HepG2 (cell line): ENCODE results near the gene ANKRD39. TPM values are rescaled to one million over a fixed set of nuclear protein-coding genes. Genes with fewer than 3 reads are reported as not detected.

ENCODE experiments used
- ATAC-seq: fragments of 200-7000 bp; cut with Tn5 transposase; 3 replicates; pipeline ENCODE4 v1.9.1; 2020; ENCODE audit warnings: mild to moderate bottlenecking, moderate library complexity
- BruUV-seq: library from RNA; stranded (reverse); fragments of 400-500 nt; replicated peaks from 2 replicates; lab custom pipeline; 2021; lab: Mats Ljungman, UMichigan
- CTCF ChIA-PET: fragments of 300-600 bp; formaldehyde crosslinking; extraction: SDS; loops from one replicate; lab custom pipeline; 2021; ENCODE audit warnings: low total read pairs, inconsistent platforms, low intra/inter-chr PET ratio; lab: Yijun Ruan, JAX
- POLR2A ChIA-PET: fragments of 350-600 bp; sonication (Branson Sonifier 250); formaldehyde crosslinking; loops from one replicate; lab custom pipeline; 2020; ENCODE audit warnings: antibody characterized with exemption, inconsistent platforms; lab: Yijun Ruan, JAX
- DNase-seq: peaks from one replicate; pipeline ENCODE4 v3.0.0-alpha.2; 2015; ENCODE audit warnings: low spot score
- FAIRE-seq: peaks from 3 replicates; lab custom pipeline; 2011; peaks lifted over from hg19 to GRCh38; lab: Jason Lieb, UNC
- H2AFZ ChIP-seq: one replicate; pipeline ENCODE4 v1.6.1; 2011; ENCODE audit warnings: low read length, inconsistent platforms
- H3K27ac ChIP-seq: fragments of 300-600 bp; 3 replicates; pipeline ENCODE4 v1.8.0; 2011; ENCODE audit warnings: mixed run types, mild to moderate bottlenecking, mixed read lengths, low read length, inconsistent platforms; ENCODE audit not compliant: insufficient read depth; ENCODE audit errors: extremely low read length
- H3K27me3 ChIP-seq, 2 experiments: fragments of 200-600 bp in 1 of 2; 2 replicates in 1 of 2; 3 replicates in 1 of 2; pipeline versions ENCODE4 v1.6.0 to v1.8.0; 2011; ENCODE audit warnings: low read length in 2 of 2, mild to moderate bottlenecking in 2 of 2, moderate library complexity in 2 of 2, inconsistent platforms in 1 of 2; ENCODE audit not compliant: insufficient read depth in 2 of 2, control insufficient read depth in 1 of 2
- H3K36me3 ChIP-seq, 2 experiments: fragments of 200-600 bp in 1 of 2; replicated peaks in 1 of 2; 2 replicates in 1 of 2; 3 replicates in 1 of 2; pipeline versions ENCODE4 v1.5.1 to v1.8.0; 2011; ENCODE audit warnings: low read length in 2 of 2, inconsistent platforms in 1 of 2; ENCODE audit not compliant: insufficient read depth in 2 of 2, control insufficient read depth in 1 of 2
- H3K4me1 ChIP-seq: 2 replicates; pipeline ENCODE4 v1.5.1; 2012; ENCODE audit warnings: low read length, inconsistent platforms; ENCODE audit not compliant: insufficient read depth
- H3K4me2 ChIP-seq: 2 replicates; pipeline ENCODE4 v1.6.0; 2011; ENCODE audit warnings: low read depth, low read length, inconsistent platforms
- H3K4me3 ChIP-seq, 3 experiments: fragments of 200-600 bp in 1 of 3; sonication (generic), shearing (Covaris generic) in 1 of 3; replicated peaks in 1 of 3; 2 replicates each; pipeline ENCODE4 v1.5.1; 2011 to 2016; ENCODE audit warnings: low read length in 3 of 3, inconsistent platforms in 2 of 3, low read depth in 2 of 3, mild to moderate bottlenecking in 2 of 3, control low read depth in 1 of 3, mixed read lengths in 1 of 3; ENCODE audit not compliant: insufficient read depth in 1 of 3
- H3K79me2 ChIP-seq: one replicate; pipeline ENCODE4 v1.6.1; 2011; ENCODE audit warnings: low read length, inconsistent platforms; ENCODE audit not compliant: insufficient read depth
- H3K9ac ChIP-seq: 2 replicates; pipeline ENCODE4 v1.6.0; 2011; ENCODE audit warnings: mild to moderate bottlenecking, low read depth, low read length, inconsistent platforms; ENCODE audit not compliant: insufficient read depth
- H3K9me3 ChIP-seq: 2 replicates; pipeline ENCODE4 v1.5.1; 2012; ENCODE audit warnings: mild to moderate bottlenecking, low read length
- H4K20me1 ChIP-seq: 2 replicates; pipeline ENCODE4 v1.6.0; 2011; ENCODE audit warnings: inconsistent platforms, mild to moderate bottlenecking, low read length, moderate library complexity; ENCODE audit not compliant: insufficient read depth
- FOXK1 ChIP-seq: sonication (generic); formaldehyde crosslinking; IDR thresholded peaks from 2 replicates; pipeline ENCODE4 v1.4.0; 2020; ENCODE audit warnings: low read depth, missing genetic modification reagents, borderline replicate concordance
- GTF3A ChIP-seq: sonication (generic); formaldehyde crosslinking; conservative IDR thresholded peaks from 2 replicates; pipeline ENCODE4 v1.4.0; 2020; ENCODE audit warnings: mild to moderate bottlenecking, missing genetic modification reagents
- HDAC1 ChIP-seq: sonication (generic); formaldehyde crosslinking; IDR thresholded peaks from 2 replicates; pipeline ENCODE4 v1.5.1; 2020; ENCODE audit warnings: mild to moderate bottlenecking, missing genetic modification reagents
- TBX2 ChIP-seq: sonication (generic); formaldehyde crosslinking; IDR thresholded peaks from 2 replicates; pipeline ENCODE4 v1.5.0; 2020; ENCODE audit warnings: missing genetic modification reagents, mild to moderate bottlenecking, borderline replicate concordance
- ZNF383 ChIP-seq: sonication (generic); formaldehyde crosslinking; IDR thresholded peaks from 2 replicates; pipeline ENCODE4 v1.4.0; 2020; ENCODE audit warnings: missing genetic modification reagents, mild to moderate bottlenecking, borderline replicate concordance
- ZNF605 ChIP-seq: sonication (generic); formaldehyde crosslinking; IDR thresholded peaks from 2 replicates; pipeline ENCODE4 v1.8.0; 2022; ENCODE audit warnings: mild to moderate bottlenecking, missing genetic modification reagents
- WGBS: methylation state at CpG from one replicate; pipeline ENCODE4 v1.1.6; 2017; ENCODE audit warnings: low lambda C conversion rate; 5-methylcytosine and 5-hydroxymethylcytosine counted together
- in situ Hi-C: cut with HindIII; loops from 2 replicates; pipeline ENCODE4 v1.10.0; 2017; ENCODE audit warnings: low pct_unique_long_range_greater_than_20kb; ENCODE audit not compliant: extremely low pct_ligation_motif_present
- intact Hi-C: fragments of 100-400 bp; cut with micrococcal nuclease; formaldehyde crosslinking; loops from one replicate; pipeline ENCODE4 v1.10.0; 2022; ENCODE audit not compliant: unreplicated experiment
- polyA plus RNA-seq, 8 experiments: library from polyadenylated mRNA; depleted of rRNA in 3 of 8; stranded (reverse) in 7 of 8; unstranded in 1 of 8; fragments of >200 nt; fragmentation: Illumina TruSeq in 4 of 8; extraction: Trizol in 4 of 8; gene quantifications; 2 replicates each; pipeline versions ENCODE4 v1.2.1 to v1.2.3, GENCODE V29; 2011 to 2016; ENCODE audit warnings: low read depth in 4 of 8, missing spikeins in 1 of 8, mixed read lengths in 1 of 8; ENCODE audit not compliant: insufficient read depth in 1 of 8
- total RNA-seq, 5 experiments: library from RNA; depleted of rRNA; stranded (reverse); fragments of >200 nt; fragmentation: Illumina TruSeq; extraction: Trizol; gene quantifications; 2 replicates each; pipeline ENCODE4 v1.2.3, GENCODE V29; 2016; ENCODE audit warnings: low read depth in 1 of 5
- TF ChIP-seq, protein P1 (sequence below): sonication (generic); formaldehyde crosslinking; IDR thresholded peaks from 2 replicates; pipeline ENCODE4 v1.4.0; 2020; ENCODE audit warnings: missing genetic modification reagents, borderline replicate concordance
- TF ChIP-seq, protein P2 (sequence below): IDR thresholded peaks from 2 replicates; pipeline ENCODE4 v1.6.1; 2016; ENCODE audit warnings: control low read depth
- TF ChIP-seq, protein P3 (sequence below): sonication (generic); formaldehyde crosslinking; IDR thresholded peaks from 2 replicates; pipeline ENCODE4 v1.8.0; 2022; ENCODE audit warnings: mild to moderate bottlenecking, missing genetic modification reagents, moderate library complexity
- TF ChIP-seq, protein P4 (sequence below): sonication (generic); formaldehyde crosslinking; IDR thresholded peaks from 2 replicates; pipeline ENCODE4 v1.4.0; 2020; ENCODE audit warnings: missing genetic modification reagents; ENCODE audit errors: not compliant biosample characterization

Gene ANKRD39
- total and polyA plus RNA-seq, 2 of the 13 experiments (the other 11 are each of a cell fraction or from before 2014, with no cell fraction given) = 23.2 to 24.8 TPM

DNA sequence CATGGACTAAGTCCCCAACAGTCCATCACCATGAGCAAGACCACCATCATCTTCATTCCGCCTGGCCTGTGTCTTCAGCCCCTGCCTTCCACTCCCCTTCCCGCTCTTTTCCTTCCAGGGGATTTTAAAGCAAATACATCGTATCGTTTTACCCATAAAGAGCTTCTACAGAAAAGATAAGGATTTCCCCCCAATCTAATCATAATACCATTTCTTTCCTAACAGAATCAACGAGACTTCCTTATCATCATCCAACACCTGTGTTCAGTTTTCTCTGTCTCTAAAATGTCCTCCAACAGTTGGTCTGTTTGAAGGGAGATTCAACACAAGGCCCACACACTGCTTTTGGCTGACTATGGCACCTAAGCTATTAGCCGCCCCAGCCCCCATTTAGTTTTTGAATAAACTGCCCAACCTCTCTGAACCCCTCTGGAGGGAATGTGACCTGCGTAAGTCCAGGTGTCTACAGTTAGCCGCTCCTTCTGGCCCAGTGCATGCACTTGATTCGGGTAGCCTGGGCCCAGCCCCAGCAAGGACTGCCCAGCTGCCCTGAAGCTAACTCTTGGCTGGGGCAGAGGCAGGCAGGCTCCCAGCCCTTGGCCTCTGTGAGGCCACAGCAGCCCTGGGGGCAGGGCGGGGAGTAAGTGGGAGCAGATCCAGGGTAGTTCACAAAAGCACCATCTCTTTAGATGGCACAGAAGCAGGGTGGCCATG lies 37.4 kb upstream of the ANKRD39 start (continued):
- TF ChIP-seq, protein P1, sequence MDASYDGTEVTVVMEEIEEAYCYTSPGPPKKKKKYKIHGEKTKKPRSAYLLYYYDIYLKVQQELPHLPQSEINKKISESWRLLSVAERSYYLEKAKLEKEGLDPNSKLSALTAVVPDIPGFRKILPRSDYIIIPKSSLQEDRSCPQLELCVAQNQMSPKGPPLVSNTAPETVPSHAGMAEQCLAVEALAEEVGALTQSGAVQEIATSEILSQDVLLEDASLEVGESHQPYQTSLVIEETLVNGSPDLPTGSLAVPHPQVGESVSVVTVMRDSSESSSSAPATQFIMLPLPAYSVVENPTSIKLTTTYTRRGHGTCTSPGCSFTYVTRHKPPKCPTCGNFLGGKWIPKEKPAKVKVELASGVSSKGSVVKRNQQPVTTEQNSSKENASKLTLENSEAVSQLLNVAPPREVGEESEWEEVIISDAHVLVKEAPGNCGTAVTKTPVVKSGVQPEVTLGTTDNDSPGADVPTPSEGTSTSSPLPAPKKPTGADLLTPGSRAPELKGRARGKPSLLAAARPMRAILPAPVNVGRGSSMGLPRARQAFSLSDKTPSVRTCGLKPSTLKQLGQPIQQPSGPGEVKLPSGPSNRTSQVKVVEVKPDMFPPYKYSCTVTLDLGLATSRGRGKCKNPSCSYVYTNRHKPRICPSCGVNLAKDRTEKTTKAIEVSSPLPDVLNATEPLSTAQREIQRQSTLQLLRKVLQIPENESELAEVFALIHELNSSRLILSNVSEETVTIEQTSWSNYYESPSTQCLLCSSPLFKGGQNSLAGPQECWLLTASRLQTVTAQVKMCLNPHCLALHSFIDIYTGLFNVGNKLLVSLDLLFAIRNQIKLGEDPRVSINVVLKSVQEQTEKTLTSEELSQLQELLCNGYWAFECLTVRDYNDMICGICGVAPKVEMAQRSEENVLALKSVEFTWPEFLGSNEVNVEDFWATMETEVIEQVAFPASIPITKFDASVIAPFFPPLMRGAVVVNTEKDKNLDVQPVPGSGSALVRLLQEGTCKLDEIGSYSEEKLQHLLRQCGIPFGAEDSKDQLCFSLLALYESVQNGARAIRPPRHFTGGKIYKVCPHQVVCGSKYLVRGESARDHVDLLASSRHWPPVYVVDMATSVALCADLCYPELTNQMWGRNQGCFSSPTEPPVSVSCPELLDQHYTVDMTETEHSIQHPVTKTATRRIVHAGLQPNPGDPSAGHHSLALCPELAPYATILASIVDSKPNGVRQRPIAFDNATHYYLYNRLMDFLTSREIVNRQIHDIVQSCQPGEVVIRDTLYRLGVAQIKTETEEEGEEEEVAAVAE (CRISPR knock-in tag) = no peak
- TF ChIP-seq, protein P2, sequence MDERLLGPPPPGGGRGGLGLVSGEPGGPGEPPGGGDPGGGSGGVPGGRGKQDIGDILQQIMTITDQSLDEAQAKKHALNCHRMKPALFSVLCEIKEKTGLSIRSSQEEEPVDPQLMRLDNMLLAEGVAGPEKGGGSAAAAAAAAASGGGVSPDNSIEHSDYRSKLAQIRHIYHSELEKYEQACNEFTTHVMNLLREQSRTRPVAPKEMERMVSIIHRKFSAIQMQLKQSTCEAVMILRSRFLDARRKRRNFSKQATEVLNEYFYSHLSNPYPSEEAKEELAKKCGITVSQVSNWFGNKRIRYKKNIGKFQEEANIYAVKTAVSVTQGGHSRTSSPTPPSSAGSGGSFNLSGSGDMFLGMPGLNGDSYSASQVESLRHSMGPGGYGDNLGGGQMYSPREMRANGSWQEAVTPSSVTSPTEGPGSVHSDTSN = no peak
- TF ChIP-seq GTF3A (CRISPR knock-in tag) (no peak), ZNF605 (CRISPR knock-in tag) (no peak)

DNA sequence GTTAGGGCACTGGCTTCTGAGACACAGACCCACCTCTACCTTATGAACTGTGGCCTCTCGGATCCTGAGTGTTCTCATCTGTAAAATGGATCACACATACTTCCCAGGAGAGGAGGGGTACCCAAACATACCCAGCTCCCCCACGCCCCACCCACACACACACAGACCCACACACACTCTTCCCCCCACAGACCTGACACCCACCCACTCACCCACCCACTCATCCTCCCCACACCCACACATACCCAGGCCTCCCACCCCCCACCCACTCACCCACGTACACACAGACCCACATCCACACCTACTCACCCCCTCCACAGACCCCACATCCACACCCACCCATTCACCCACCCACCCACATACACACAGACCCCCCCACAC lies 36.3 kb upstream of the ANKRD39 start:
- H3K4me1 ChIP-seq = no peaks in the 10 kb centered on the region
- BruUV-seq = no TSS peak
- intact Hi-C loops = no loop called here
- 33% methylated on average over 3 of the region's 3 CpGs for WGBS
- in situ Hi-C loops = no loop called here
- H3K36me3 ChIP-seq = no peaks in the 10 kb centered on the region
- H2AFZ ChIP-seq = no peak overlapping the region
- POLR2A ChIA-PET = no interaction called here
- no peak overlapping the region for H3K27ac ChIP-seq
- H4K20me1 ChIP-seq = no peaks in the 10 kb centered on the region
- peaks cover 23 to 60% of the 10 kb centered on the region in 2 experiments for H3K27me3 ChIP-seq
- ATAC-seq (no peak), FAIRE-seq (no peak), DNase-seq (no peak)
- no peak overlapping the region for H3K4me3 ChIP-seq
- no peaks in the 10 kb centered on the region for H3K9me3 ChIP-seq
- H3K79me2 ChIP-seq = no peaks in the 10 kb centered on the region
- H3K9ac ChIP-seq = no peak overlapping the region
- no peak overlapping the region for H3K4me2 ChIP-seq
- TF ChIP-seq TBX2 (CRISPR knock-in tag) = no peak
- no peak for TF ChIP-seq HDAC1
- TF ChIP-seq, protein P3, sequence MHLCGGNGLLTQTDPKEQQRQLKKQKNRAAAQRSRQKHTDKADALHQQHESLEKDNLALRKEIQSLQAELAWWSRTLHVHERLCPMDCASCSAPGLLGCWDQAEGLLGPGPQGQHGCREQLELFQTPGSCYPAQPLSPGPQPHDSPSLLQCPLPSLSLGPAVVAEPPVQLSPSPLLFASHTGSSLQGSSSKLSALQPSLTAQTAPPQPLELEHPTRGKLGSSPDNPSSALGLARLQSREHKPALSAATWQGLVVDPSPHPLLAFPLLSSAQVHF (CRISPR knock-in tag) = no peak
- TF ChIP-seq ZNF383 (CRISPR knock-in tag) = no peak
- no peak for TF ChIP-seq FOXK1 (CRISPR knock-in tag)
- TF ChIP-seq, protein P4, sequence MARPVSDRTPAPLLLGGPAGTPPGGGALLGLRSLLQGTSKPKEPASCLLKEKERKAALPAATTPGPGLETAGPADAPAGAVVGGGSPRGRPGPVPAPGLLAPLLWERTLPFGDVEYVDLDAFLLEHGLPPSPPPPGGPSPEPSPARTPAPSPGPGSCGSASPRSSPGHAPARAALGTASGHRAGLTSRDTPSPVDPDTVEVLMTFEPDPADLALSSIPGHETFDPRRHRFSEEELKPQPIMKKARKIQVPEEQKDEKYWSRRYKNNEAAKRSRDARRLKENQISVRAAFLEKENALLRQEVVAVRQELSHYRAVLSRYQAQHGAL (CRISPR knock-in tag) = no peak
- TF ChIP-seq, all 625 proteins: peak for 0
- CTCF ChIA-PET = no interaction called here
